Measurements from ENCODE around the gene TRABD.

TRABD gene

DNA sequence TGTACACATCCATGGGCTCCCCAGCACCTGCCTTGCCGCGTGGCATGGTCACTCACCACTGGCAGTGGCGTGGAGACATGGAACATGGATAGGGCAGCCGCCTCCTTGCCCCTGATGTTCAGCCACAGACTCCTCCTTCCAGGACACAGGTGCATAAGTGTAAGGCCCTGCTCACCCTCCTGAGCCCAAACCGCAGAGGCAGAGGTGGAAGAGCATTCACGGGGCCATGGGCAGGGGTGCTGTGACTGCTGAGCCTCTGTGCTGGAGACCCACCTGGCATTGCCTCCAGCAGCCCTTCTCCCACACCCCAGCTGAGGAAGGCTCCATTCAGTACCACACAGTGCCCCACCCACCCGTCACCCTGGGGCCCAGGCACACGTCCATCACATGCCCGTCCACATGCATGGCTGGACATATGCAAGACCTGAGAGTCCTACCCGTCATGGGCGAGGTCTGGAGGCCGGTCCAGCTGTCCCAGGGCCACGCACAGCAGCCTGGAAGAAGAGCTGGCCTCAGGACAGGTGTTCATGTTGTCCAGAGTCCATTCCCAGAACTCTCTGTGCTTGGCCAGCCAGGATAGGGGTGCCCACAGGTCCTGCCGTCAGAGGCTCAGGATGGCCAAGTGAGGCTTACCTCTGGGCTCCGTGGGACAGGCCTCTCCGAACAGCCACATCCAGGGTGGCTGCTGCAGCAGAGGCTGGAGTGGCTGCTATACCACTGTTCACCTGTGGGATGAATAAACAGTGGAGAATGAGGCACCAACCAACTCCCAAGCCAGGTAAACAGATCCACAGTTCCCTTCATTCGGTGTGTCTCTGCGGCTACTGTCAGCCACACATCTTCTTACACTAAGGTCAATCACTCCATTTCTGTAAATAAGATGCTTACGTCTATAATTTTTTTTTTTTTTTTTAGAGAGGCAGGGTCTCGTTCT is 60.8 kb downstream of the TRABD start:
- no peak for DNase-seq

DNA sequence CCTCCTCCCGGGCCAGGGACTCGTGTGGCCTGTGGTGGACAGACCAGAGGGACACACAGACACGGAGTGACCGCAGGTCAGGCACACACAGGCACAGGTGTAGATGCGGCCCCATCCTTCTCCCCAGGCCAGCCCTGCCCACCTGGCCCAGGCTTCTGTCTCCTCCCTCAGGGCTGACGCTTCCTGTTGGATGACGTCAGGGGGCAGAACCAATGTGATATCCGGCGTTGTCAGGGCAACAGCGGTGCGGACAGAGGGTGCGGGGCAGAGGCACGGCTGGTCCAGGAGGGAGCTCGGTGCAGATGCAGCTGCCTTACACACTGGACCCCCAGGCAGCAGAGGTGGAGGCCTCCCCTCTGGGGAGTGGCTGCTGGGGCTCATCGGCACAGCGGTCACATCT is 62.0 kb downstream of the TRABD start:
- DNase-seq, result peak in 1 of 2 donors; percentile 53

DNA sequence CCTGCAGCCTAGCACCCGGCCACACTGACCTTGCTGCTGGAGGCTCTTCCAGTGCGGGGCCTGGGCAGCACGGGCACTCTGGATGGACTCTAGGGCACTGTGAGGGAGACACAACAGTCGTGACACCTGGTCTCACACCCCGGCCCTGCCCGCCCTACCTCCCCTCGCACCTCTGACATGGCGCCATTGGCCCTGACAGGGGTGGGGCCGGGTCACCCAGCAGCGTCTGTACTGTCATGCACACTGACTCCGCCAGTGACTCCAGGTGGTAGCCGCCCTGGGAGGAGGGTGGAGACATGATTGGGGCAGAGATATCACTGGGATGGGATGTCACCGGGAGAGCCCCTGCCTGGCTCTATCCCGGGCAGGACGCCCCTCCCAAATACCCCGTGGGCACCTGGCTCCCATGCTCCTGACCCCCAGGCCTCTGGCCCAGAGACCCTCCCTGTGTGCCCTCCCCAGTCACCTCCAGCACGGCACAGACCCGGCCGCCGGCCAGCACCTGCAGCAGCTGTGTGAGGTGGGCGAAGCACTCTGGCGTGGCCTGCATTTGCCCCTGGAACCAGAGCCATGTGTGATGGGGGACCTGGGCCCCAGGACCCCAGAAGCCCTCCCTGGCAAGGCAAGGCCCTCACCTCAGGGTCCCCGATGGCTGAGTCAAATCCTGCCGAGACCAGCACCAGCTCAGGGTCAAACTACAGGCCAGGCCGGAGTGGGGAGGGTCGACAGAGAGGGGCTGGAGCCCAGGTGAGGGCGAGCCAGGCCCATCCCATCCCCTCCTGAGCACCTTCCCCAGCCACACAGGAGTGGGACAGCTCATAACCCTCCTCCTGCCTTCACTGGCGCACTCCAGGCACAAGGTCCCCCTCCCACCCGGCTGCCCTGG is 62.7 kb downstream of the TRABD start:
- no peak for DNase-seq
